ENCODE results near the gene CLDN34.

CLDN34 gene

DNA sequence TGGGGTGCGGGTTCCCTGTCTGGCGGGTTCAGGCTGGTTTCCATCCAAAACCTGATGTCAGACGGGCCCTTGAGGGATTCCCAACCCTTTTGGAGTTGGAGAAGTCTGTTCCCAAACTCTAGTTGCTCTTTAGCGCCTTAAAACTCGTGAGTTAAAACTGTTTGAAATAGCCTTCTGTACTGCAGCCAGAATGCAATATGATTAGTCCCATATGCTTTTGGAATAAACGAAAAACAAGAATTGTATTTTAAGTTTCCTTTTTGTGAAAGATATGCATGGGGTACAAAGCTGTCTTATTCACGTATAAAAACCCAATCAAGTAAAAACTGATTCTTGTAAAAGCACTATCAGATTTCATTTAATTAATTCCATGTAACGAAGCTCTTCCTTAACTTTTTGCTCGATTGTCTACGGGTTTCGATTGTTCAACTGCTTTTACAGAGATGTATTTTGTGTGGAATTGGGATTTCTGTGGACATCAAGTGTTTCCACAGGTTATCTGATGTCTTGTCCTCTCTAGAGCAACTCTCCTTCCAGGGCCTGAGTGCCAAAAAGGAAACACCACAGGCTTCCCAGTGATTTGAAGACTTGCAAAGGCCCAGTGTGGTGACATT lies 49.5 kb downstream of the CLDN34 start:
- DNase-seq (ENCODE audit: low read depth), result no peak

DNA sequence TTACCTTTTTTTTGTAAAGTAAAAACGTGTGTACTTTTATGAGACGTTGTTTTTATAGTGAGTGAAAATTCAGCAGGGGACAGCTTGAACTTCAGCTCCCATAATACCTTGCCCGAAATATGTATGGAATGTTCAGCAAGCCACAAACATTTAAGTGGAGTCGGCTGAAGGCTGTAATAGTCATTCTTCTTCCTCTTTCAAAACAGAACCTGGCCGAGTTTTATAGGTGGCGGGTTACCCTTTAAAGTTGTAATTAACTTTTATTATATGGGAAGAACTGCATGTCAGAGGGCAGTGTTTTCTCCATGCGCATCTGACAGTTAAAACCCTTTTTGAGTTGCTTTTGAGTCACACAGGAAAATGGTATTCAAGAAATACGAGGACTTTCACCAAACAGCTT lies 50.7 kb downstream of the CLDN34 start:
- no peak for DNase-seq (ENCODE audit: low read depth)
